Cardiac muscle cell (in vitro differentiated cells and primary cell): Measurements from ENCODE around the gene EXOSC7. TPM values are rescaled to one million over a fixed set of nuclear protein-coding genes. Genes with fewer than 3 reads are reported as not detected.
A peak's percentile ranks its signal among the peaks of the same experiment; 100 is the strongest.

ENCODE experiments used
- DNase-seq, 2 donors: peaks; one replicate each; pipeline versions ENCODE4 v3.0.0 to v3.0.0-alpha.2; 2010 to 2017; ENCODE audit warnings: low read depth in 1 of 2, low spot score in 1 of 2
- H3K27ac ChIP-seq: fragments of 200-600 bp; sonication (generic); 2 replicates; pipeline ENCODE4 v1.5.1; 2016
- H3K27me3 ChIP-seq: fragments of 200-600 bp; sonication (generic); 2 replicates; pipeline ENCODE4 v1.6.0; 2016; ENCODE audit warnings: control low read depth
- H3K36me3 ChIP-seq: fragments of 200-600 bp; sonication (generic); 2 replicates; pipeline ENCODE4 v1.5.1; 2016; ENCODE audit warnings: control low read depth
- H3K4me1 ChIP-seq: fragments of 200-600 bp; sonication (generic); 2 replicates; pipeline ENCODE4 v1.8.1; 2017; ENCODE audit warnings: low read depth, mild to moderate bottlenecking, mixed run types
- H3K4me3 ChIP-seq: fragments of 200-600 bp; sonication (generic); 2 replicates; pipeline ENCODE4 v1.5.1; 2016; ENCODE audit warnings: mild to moderate bottlenecking
- H3K9me3 ChIP-seq: fragments of 200-600 bp; sonication (generic); 2 replicates; pipeline ENCODE4 v1.5.1; 2017; ENCODE audit warnings: low read depth, mild to moderate bottlenecking, control low read depth
- CTCF ChIP-seq: IDR thresholded peaks from 2 replicates; pipeline ENCODE4 v1.5.1; 2012; ENCODE audit warnings: low read depth, mild to moderate bottlenecking, low read length
- polyA plus RNA-seq: library from polyadenylated mRNA; unstranded; fragments of >200 nt; fragmentation: Nextera tagmentation; extraction: Ambion mirVana; gene quantifications from 2 replicates; pipeline ENCODE4 v1.2.1, GENCODE V29; 2016
- total RNA-seq: library from RNA; depleted of rRNA; stranded (reverse); fragments of >200 nt; gene quantifications from 2 replicates; pipeline ENCODE4 v1.2.3, GENCODE V29; 2016

Gene EXOSC7
- total and polyA plus RNA-seq, 2 experiments from 2014 or later, result 61.1 to 66.9 TPM

- no peak for DNase-seq
- Histone ChIP-seq H3K27ac (no peak overlapping the region), H3K9me3 (no peaks in the 10 kb centered on the region), H3K4me3 (no peak overlapping the region), H3K27me3 (no peaks in the 10 kb centered on the region), H3K36me3 (no peaks in the 10 kb centered on the region), H3K4me1 (peaks cover 9% of the 10 kb centered on the region)
- TF ChIP-seq CTCF, result no peak
Observed at GRCh38 chr3:44969154-44969827, 6.8 kb upstream of the EXOSC7 start.

GRCh38 chr3:44969828-44970179 is 6.2 kb upstream of the EXOSC7 start:
- TF ChIP-seq CTCF, result no peak
- H3K27ac ChIP-seq, result no peak overlapping the region
- H3K9me3 ChIP-seq, result no peaks in the 10 kb centered on the region
- H3K36me3 ChIP-seq, result no peaks in the 10 kb centered on the region
- no peak overlapping the region for H3K4me3 ChIP-seq
- H3K27me3 ChIP-seq, result no peaks in the 10 kb centered on the region
- peaks cover 10% of the 10 kb centered on the region for H3K4me1 ChIP-seq
- DNase-seq, result no peak

GRCh38 chr3:44970926-44971490 is 5.0 kb upstream of the EXOSC7 start:
- Histone ChIP-seq H3K36me3 (no peaks in the 10 kb centered on the region), H3K4me3 (no peak overlapping the region), H3K9me3 (no peaks in the 10 kb centered on the region), H3K4me1 (peaks cover 7% of the 10 kb centered on the region), H3K27ac (no peak overlapping the region), H3K27me3 (no peaks in the 10 kb centered on the region)
- DNase-seq, result no peak
- no peak for TF ChIP-seq CTCF

- Histone ChIP-seq H3K9me3 (no peaks in the 10 kb centered on the region), H3K4me1 (peaks cover 7% of the 10 kb centered on the region), H3K27me3 (no peaks in the 10 kb centered on the region), H3K27ac (no peak overlapping the region), H3K4me3 (peak overlapping the region; percentile 93), H3K36me3 (no peaks in the 10 kb centered on the region)
- no peak for TF ChIP-seq CTCF
- DNase-seq, result no peak
Observed at GRCh38 chr3:44974416-44974815, 1.6 kb upstream of the EXOSC7 start.

GRCh38 chr3:44981220-44981619 is 5.2 kb downstream of the EXOSC7 start:
- Histone ChIP-seq H3K4me1 (peaks cover 19% of the 10 kb centered on the region), H3K27ac (no peak overlapping the region), H3K27me3 (no peaks in the 10 kb centered on the region), H3K4me3 (no peak overlapping the region), H3K9me3 (no peaks in the 10 kb centered on the region), H3K36me3 (no peaks in the 10 kb centered on the region)
- no peak for TF ChIP-seq CTCF
- DNase-seq, result peak in 1 of 2 donors; percentile 39
